Astrocyte (in vitro differentiated cells and primary cell): ENCODE data around the gene INPP4B. TPM values are rescaled to one million over a fixed set of nuclear protein-coding genes. Genes with fewer than 3 reads are reported as not detected.

ENCODE experiments used
- DNase-seq: peaks from one replicate; pipeline ENCODE4 v3.0.0-alpha.2; 2010; ENCODE audit warnings: low read depth
- FAIRE-seq: peaks from 2 replicates; lab custom pipeline; 2011; peaks lifted over from hg19 to GRCh38; lab: Jason Lieb, UNC
- H2AFZ ChIP-seq: 2 replicates; pipeline ENCODE4 v1.6.0; 2012; ENCODE audit warnings: low read depth, low read length, inconsistent platforms
- H3K27ac ChIP-seq: 2 replicates; pipeline ENCODE4 v1.5.1; 2011; ENCODE audit warnings: low read depth, low read length, inconsistent platforms
- H3K27me3 ChIP-seq: 2 replicates; pipeline ENCODE4 v1.6.0; 2011; ENCODE audit warnings: low read length, inconsistent platforms; ENCODE audit not compliant: insufficient read depth
- H3K36me3 ChIP-seq: 2 replicates; pipeline ENCODE4 v1.5.1; 2011; ENCODE audit warnings: low read length, inconsistent platforms; ENCODE audit not compliant: insufficient read depth
- H3K4me1 ChIP-seq: 2 replicates; pipeline ENCODE4 v1.5.1; 2011; ENCODE audit warnings: low read length, inconsistent platforms; ENCODE audit not compliant: insufficient read depth
- H3K4me2 ChIP-seq: 2 replicates; pipeline ENCODE4 v1.6.0; 2012; ENCODE audit warnings: low read length, inconsistent platforms
- H3K4me3 ChIP-seq: 2 replicates; pipeline ENCODE4 v1.5.1; 2011; ENCODE audit warnings: low read depth, mild to moderate bottlenecking, low read length, inconsistent platforms; ENCODE audit not compliant: insufficient read depth
- H3K79me2 ChIP-seq: 2 replicates; pipeline ENCODE4 v1.6.0; 2012; ENCODE audit warnings: mild to moderate bottlenecking, low read length, inconsistent platforms; ENCODE audit not compliant: insufficient read depth
- H3K9ac ChIP-seq: 2 replicates; pipeline ENCODE4 v1.6.0; 2012; ENCODE audit warnings: mild to moderate bottlenecking, low read length, inconsistent platforms
- H3K9me3 ChIP-seq: 2 replicates; pipeline ENCODE4 v1.5.1; 2012; ENCODE audit warnings: low read depth, mild to moderate bottlenecking, low read length, inconsistent platforms; ENCODE audit not compliant: insufficient read depth
- H4K20me1 ChIP-seq: 2 replicates; pipeline ENCODE4 v1.6.0; 2012; ENCODE audit warnings: low read length, inconsistent platforms; ENCODE audit not compliant: insufficient read depth
- H3K27ac Mint-ChIP-seq: one replicate; pipeline ENCODE4 v1.8.0; 2021; ENCODE audit warnings: mild to moderate bottlenecking, mixed read lengths; ENCODE audit not compliant: unreplicated experiment
- H3K27me3 Mint-ChIP-seq: one replicate; pipeline ENCODE4 v1.8.0; 2021; ENCODE audit warnings: low read depth, mixed read lengths; ENCODE audit not compliant: unreplicated experiment
- H3K36me3 Mint-ChIP-seq: one replicate; pipeline ENCODE4 v1.8.0; 2021; ENCODE audit warnings: low read depth, mixed read lengths; ENCODE audit not compliant: unreplicated experiment
- H3K4me1 Mint-ChIP-seq: one replicate; pipeline ENCODE4 v1.8.0; 2021; ENCODE audit warnings: low read depth, mixed read lengths; ENCODE audit not compliant: unreplicated experiment
- H3K4me3 Mint-ChIP-seq: one replicate; pipeline ENCODE4 v1.8.0; 2021; ENCODE audit warnings: mild to moderate bottlenecking, moderate library complexity, mixed read lengths; ENCODE audit not compliant: unreplicated experiment
- H3K9me3 Mint-ChIP-seq: one replicate; pipeline ENCODE4 v1.8.0; 2021; ENCODE audit warnings: mild to moderate bottlenecking, mixed read lengths; ENCODE audit not compliant: unreplicated experiment
- CTCF ChIP-seq: IDR thresholded peaks from 2 replicates; pipeline ENCODE4 v1.5.1; 2011; ENCODE audit warnings: low read depth, mild to moderate bottlenecking, inconsistent platforms, low read length, moderate library complexity; ENCODE audit not compliant: insufficient read depth
- EZH2 ChIP-seq: IDR thresholded peaks from 2 replicates; pipeline ENCODE4 v1.6.1; 2012; ENCODE audit warnings: mild to moderate bottlenecking, low read length, inconsistent platforms; ENCODE audit not compliant: insufficient read depth
- total RNA-seq: library from RNA; stranded (reverse); gene quantifications from 2 replicates; pipeline ENCODE4 v1.2.1, GENCODE V29; 2021

INPP4B gene
- total RNA-seq, 1 donor from 2014 or later, result 2.8 TPM

- Histone ChIP-seq H3K27ac (no peak overlapping the region), H3K4me3 (no peak overlapping the region), H2AFZ (no peak overlapping the region), H4K20me1 (no peaks in the 10 kb centered on the region), H3K79me2 (peaks cover 4% of the 10 kb centered on the region), H3K27me3 (no peaks in the 10 kb centered on the region), H3K9ac (no peak overlapping the region), H3K4me1 (peaks cover 6% of the 10 kb centered on the region), H3K4me2 (no peak overlapping the region), H3K9me3 (no peaks in the 10 kb centered on the region), H3K36me3 (no peaks in the 10 kb centered on the region)
- peaks cover 10% of the 10 kb centered on the region for H3K4me1 Mint-ChIP-seq
- H3K9me3 Mint-ChIP-seq, result peaks cover 3% of the 10 kb centered on the region
- H3K36me3 Mint-ChIP-seq, result no peaks in the 10 kb centered on the region
- H3K27me3 Mint-ChIP-seq, result no peaks in the 10 kb centered on the region
- no peak overlapping the region for H3K4me3 Mint-ChIP-seq
- DNase-seq, result no peak
- no peak for FAIRE-seq
- H3K27ac Mint-ChIP-seq, result no peak overlapping the region
- TF ChIP-seq EZH2 (no peak), CTCF (no peak)
Observed at GRCh38 chr4:142393127-142393526, 453.0 kb downstream of the INPP4B start.

GRCh38 chr4:142386856-142387255 is 459.2 kb downstream of the INPP4B start:
- no peaks in the 10 kb centered on the region for H3K27me3 ChIP-seq
- no peak for FAIRE-seq
- no peak overlapping the region for H3K4me2 ChIP-seq
- no peaks in the 10 kb centered on the region for H3K4me1 ChIP-seq
- H3K27ac Mint-ChIP-seq, result no peak overlapping the region
- DNase-seq, result no peak
- H3K27ac ChIP-seq, result no peak overlapping the region
- H3K36me3 Mint-ChIP-seq, result no peaks in the 10 kb centered on the region
- H2AFZ ChIP-seq, result no peak overlapping the region
- H3K79me2 ChIP-seq, result no peaks in the 10 kb centered on the region
- H3K4me1 Mint-ChIP-seq, result peaks cover 7% of the 10 kb centered on the region
- no peaks in the 10 kb centered on the region for H3K9me3 Mint-ChIP-seq
- H3K4me3 Mint-ChIP-seq, result no peak overlapping the region
- no peak overlapping the region for H3K9ac ChIP-seq
- H4K20me1 ChIP-seq, result no peaks in the 10 kb centered on the region
- no peaks in the 10 kb centered on the region for H3K36me3 ChIP-seq
- no peak overlapping the region for H3K4me3 ChIP-seq
- H3K9me3 ChIP-seq, result no peaks in the 10 kb centered on the region
- TF ChIP-seq CTCF (no peak), EZH2 (no peak)
- no peaks in the 10 kb centered on the region for H3K27me3 Mint-ChIP-seq

GRCh38 chr4:142386449-142386848 is 459.7 kb downstream of the INPP4B start:
- no peak overlapping the region for H3K4me3 Mint-ChIP-seq
- no peaks in the 10 kb centered on the region for H3K36me3 Mint-ChIP-seq
- H3K36me3 ChIP-seq, result no peaks in the 10 kb centered on the region
- H2AFZ ChIP-seq, result no peak overlapping the region
- H3K4me2 ChIP-seq, result no peak overlapping the region
- no peak overlapping the region for H3K9ac ChIP-seq
- no peaks in the 10 kb centered on the region for H3K27me3 ChIP-seq
- H3K9me3 ChIP-seq, result no peaks in the 10 kb centered on the region
- no peak for DNase-seq
- no peaks in the 10 kb centered on the region for H3K27me3 Mint-ChIP-seq
- H4K20me1 ChIP-seq, result no peaks in the 10 kb centered on the region
- H3K4me1 ChIP-seq, result no peaks in the 10 kb centered on the region
- H3K79me2 ChIP-seq, result no peaks in the 10 kb centered on the region
- H3K4me1 Mint-ChIP-seq, result peaks cover 7% of the 10 kb centered on the region
- TF ChIP-seq CTCF, result no peak
- no peak for TF ChIP-seq EZH2
- no peaks in the 10 kb centered on the region for H3K9me3 Mint-ChIP-seq
- no peak overlapping the region for H3K4me3 ChIP-seq
- no peak overlapping the region for H3K27ac ChIP-seq
- no peak for FAIRE-seq
- no peak overlapping the region for H3K27ac Mint-ChIP-seq
